ENCODE measurements around the gene FBXO11.

DNA sequence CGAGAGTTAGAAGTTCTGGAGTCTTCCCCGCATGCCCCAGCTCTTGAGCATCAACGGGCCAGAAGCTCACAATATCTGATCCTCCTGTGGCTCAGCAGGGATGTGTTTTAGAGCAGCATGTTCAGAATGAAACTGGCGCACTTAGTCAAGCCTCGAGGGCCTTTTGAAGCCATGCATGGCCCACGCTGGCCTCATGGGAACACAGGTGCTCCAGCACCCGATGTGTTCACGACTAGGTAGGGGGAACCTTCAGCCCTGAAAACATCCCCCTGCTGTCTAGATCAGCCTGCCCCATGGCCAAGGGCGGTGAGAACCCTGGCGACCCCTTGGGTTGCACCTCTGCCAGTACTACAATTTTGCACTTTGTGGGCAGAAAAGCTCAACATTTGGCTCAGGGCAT is 90.5 kb downstream of the FBXO11 start:
- TF ChIP-seq, protein P1, sequence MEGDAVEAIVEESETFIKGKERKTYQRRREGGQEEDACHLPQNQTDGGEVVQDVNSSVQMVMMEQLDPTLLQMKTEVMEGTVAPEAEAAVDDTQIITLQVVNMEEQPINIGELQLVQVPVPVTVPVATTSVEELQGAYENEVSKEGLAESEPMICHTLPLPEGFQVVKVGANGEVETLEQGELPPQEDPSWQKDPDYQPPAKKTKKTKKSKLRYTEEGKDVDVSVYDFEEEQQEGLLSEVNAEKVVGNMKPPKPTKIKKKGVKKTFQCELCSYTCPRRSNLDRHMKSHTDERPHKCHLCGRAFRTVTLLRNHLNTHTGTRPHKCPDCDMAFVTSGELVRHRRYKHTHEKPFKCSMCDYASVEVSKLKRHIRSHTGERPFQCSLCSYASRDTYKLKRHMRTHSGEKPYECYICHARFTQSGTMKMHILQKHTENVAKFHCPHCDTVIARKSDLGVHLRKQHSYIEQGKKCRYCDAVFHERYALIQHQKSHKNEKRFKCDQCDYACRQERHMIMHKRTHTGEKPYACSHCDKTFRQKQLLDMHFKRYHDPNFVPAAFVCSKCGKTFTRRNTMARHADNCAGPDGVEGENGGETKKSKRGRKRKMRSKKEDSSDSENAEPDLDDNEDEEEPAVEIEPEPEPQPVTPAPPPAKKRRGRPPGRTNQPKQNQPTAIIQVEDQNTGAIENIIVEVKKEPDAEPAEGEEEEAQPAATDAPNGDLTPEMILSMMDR (IDR thresholded peaks at IDR 0.05): no peak
- TF ChIP-seq, protein P2, sequence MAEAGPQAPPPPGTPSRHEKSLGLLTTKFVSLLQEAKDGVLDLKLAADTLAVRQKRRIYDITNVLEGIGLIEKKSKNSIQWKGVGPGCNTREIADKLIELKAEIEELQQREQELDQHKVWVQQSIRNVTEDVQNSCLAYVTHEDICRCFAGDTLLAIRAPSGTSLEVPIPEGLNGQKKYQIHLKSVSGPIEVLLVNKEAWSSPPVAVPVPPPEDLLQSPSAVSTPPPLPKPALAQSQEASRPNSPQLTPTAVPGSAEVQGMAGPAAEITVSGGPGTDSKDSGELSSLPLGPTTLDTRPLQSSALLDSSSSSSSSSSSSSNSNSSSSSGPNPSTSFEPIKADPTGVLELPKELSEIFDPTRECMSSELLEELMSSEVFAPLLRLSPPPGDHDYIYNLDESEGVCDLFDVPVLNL (CRISPR knock-in tag; IDR thresholded peaks at IDR 0.05; ENCODE audit: borderline replicate concordance, low read depth): no peak
- TF ChIP-seq ETV6 (CRISPR knock-in tag; IDR thresholded peaks at IDR 0.05) (no peak), ZNF317 (CRISPR knock-in tag; IDR thresholded peaks at IDR 0.05; ENCODE audit: borderline replicate concordance, low read depth) (no peak), TEAD4 (CRISPR knock-in tag; IDR thresholded peaks at IDR 0.05) (no peak), ATF1 (CRISPR knock-in tag; IDR thresholded peaks at IDR 0.05) (no peak), SMAD4 (CRISPR knock-in tag; IDR thresholded peaks at IDR 0.05) (no peak), ELF4 (CRISPR knock-in tag; IDR thresholded peaks at IDR 0.05; ENCODE audit: low read depth) (no peak), NFE2L1 (CRISPR knock-in tag; IDR thresholded peaks at IDR 0.05) (no peak)
